Trophoblast cell (in vitro differentiated cells and primary cell): ENCODE measurements around the gene ASPSCR1.

Source experiments
- DNase-seq, 2 donors: peaks; one replicate each; pipeline ENCODE4 v3.0.0-alpha.2; 2016
- H2AFZ ChIP-seq: 2 replicates; pipeline ENCODE4 v1.6.1; 2013; ENCODE audit warnings: low read length, moderate library complexity, mild to moderate bottlenecking; ENCODE audit not compliant: insufficient read depth, poor library complexity
- H2AK5ac ChIP-seq: 2 replicates; pipeline ENCODE4 v1.6.1; 2013; ENCODE audit warnings: mild to moderate bottlenecking, low read length
- H2BK120ac ChIP-seq: 2 replicates; pipeline ENCODE4 v1.6.1; 2013; ENCODE audit warnings: low read length, mild to moderate bottlenecking, moderate library complexity; ENCODE audit not compliant: insufficient read depth, poor library complexity
- H2BK12ac ChIP-seq: 2 replicates; pipeline ENCODE4 v1.6.1; 2013; ENCODE audit warnings: mild to moderate bottlenecking, low read length, moderate library complexity
- H2BK5ac ChIP-seq: 2 replicates; pipeline ENCODE4 v1.6.1; 2013; ENCODE audit warnings: low read length, low read depth, moderate library complexity, mild to moderate bottlenecking; ENCODE audit not compliant: poor library complexity
- H3K14ac ChIP-seq: 2 replicates; pipeline ENCODE4 v1.6.1; 2013; ENCODE audit warnings: mild to moderate bottlenecking, low read length
- H3K18ac ChIP-seq: 2 replicates; pipeline ENCODE4 v1.6.1; 2013; ENCODE audit warnings: mild to moderate bottlenecking, low read length
- H3K23ac ChIP-seq: 2 replicates; pipeline ENCODE4 v1.6.1; 2013; ENCODE audit warnings: low read length
- H3K27ac ChIP-seq: 2 replicates; pipeline ENCODE4 v1.5.1; 2013; ENCODE audit warnings: low read depth, mild to moderate bottlenecking, inconsistent platforms, low read length, moderate library complexity
- H3K27me3 ChIP-seq: 2 replicates; pipeline ENCODE4 v1.6.1; 2013; ENCODE audit warnings: inconsistent platforms, mild to moderate bottlenecking, low read length, moderate library complexity; ENCODE audit not compliant: insufficient read depth
- H3K36me3 ChIP-seq, 2 experiments: 1 replicate in 1 of 2; 2 replicates in 1 of 2; pipeline ENCODE4 v1.6.1; 2013; ENCODE audit warnings: low read length in 2 of 2, mild to moderate bottlenecking in 2 of 2, moderate library complexity in 1 of 2; ENCODE audit not compliant: insufficient read depth in 2 of 2, control insufficient read depth in 1 of 2
- H3K4ac ChIP-seq: 2 replicates; pipeline ENCODE4 v1.6.1; 2013; ENCODE audit warnings: low read depth, mild to moderate bottlenecking, low read length, moderate library complexity
- H3K4me1 ChIP-seq, 2 experiments: 1 replicate in 1 of 2; 2 replicates in 1 of 2; pipeline ENCODE4 v1.6.1; 2013; ENCODE audit warnings: low read length in 2 of 2, mild to moderate bottlenecking in 2 of 2, moderate library complexity in 1 of 2; ENCODE audit not compliant: insufficient read depth in 2 of 2, control insufficient read depth in 1 of 2
- H3K4me2 ChIP-seq: 2 replicates; pipeline ENCODE4 v1.6.1; 2013; ENCODE audit warnings: inconsistent platforms, mild to moderate bottlenecking, low read length, moderate library complexity
- H3K4me3 ChIP-seq: 2 replicates; pipeline ENCODE4 v1.5.1; 2013; ENCODE audit warnings: mild to moderate bottlenecking, low read depth, low read length, inconsistent platforms
- H3K79me1 ChIP-seq: one replicate; pipeline ENCODE4 v1.6.1; 2013; ENCODE audit warnings: low read length
- H3K79me2 ChIP-seq: 2 replicates; pipeline ENCODE4 v1.6.1; 2013; ENCODE audit warnings: low read length, mild to moderate bottlenecking; ENCODE audit not compliant: control insufficient read depth, insufficient read depth, poor library complexity
- H3K9ac ChIP-seq: 2 replicates; pipeline ENCODE4 v1.6.1; 2013; ENCODE audit warnings: mild to moderate bottlenecking, low read length
- H3K9me3 ChIP-seq: 2 replicates; pipeline ENCODE4 v1.6.1; 2013; ENCODE audit warnings: low read depth, mild to moderate bottlenecking, control low read depth, inconsistent platforms, low read length; ENCODE audit not compliant: insufficient read depth
- H4K12ac ChIP-seq: 2 replicates; pipeline ENCODE4 v1.6.1; 2013; ENCODE audit warnings: low read depth, mild to moderate bottlenecking, low read length, moderate library complexity
- H4K8ac ChIP-seq: 2 replicates; pipeline ENCODE4 v1.6.1; 2013; ENCODE audit warnings: low read depth, mild to moderate bottlenecking, low read length, moderate library complexity
- H4K91ac ChIP-seq: one replicate; pipeline ENCODE4 v1.6.1; 2013; ENCODE audit warnings: low read depth, mild to moderate bottlenecking, low read length, moderate library complexity
- WGBS: extraction: QIAGEN DNeasy Blood & Tissue Kit; methylation state at CpG from one replicate; pipeline ENCODE4 v1.1.7; 2013; ENCODE audit warnings: missing lambda C conversion rate; ENCODE audit not compliant: insufficient read length, insufficient coverage; ENCODE audit errors: extremely low coverage; 5-methylcytosine and 5-hydroxymethylcytosine counted together

The ASPSCR1 gene

DNA sequence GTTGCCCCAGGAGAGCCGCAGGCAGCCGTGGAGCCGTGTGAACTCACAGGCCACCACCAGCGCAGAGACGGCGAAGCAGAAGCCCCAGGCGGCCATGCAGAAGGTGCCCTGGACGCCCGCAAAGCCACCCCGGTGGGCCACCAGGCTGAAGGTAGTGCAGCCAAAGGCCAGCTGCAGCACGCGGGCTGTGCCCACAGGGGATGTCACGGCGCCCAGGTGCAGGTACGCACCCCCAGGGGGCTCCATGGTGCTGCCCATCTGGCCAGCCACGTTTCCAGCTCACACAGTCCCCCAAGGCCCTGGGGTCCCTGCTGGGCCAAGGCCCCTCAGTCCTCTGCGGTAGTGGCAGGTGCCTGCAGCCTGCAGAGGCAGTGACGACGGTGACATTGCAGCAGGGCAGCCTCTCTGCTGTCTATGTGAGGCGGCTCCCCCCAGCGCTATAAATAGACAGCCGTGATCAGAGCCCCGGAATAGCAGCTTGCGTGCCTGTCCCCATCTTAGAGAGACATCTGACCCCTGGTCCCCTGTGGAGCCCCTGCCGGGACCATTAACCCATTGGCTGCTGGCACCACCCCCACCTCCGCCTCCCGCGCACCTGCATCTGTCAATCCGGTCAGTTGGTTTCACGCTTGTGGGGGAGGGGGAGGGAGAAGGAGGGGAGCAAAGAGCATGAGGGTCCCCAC lies 35.8 kb upstream of the ASPSCR1 start:
- Histone ChIP-seq H3K4me1 (peaks cover 3 to 4% of the 10 kb centered on the region in 2 experiments), H3K4me2 (no peak overlapping the region)
- no CpG with 5 or more reads among the region's 30 CpGs for WGBS

DNA sequence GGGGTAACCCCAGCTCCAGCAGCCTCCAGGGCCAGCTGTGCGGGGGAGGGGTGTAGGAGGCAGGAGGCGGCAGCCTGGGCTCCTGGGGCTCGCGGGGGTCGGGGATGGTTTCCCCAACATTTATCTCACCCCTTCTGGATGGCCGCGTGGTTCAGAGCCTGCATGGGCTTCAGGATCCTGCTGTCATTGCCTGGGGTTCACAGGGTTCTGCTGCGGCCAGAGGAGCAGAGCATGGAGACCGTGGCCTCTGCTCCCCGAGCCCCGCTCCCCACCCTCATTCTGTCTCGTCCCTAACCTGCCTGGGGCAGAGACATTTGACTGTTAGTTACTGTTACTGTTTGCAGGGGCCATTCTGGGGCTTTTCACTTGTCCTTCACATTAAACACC lies 35.3 kb upstream of the ASPSCR1 start:
- H3K4me2 ChIP-seq: no peak overlapping the region
- no peak overlapping the region for H2AFZ ChIP-seq
- DNase-seq: no peak
- no peak overlapping the region for H3K14ac ChIP-seq
- no peak overlapping the region for H3K4ac ChIP-seq
- no peaks in the 10 kb centered on the region for H3K79me2 ChIP-seq
- no peaks in the 10 kb centered on the region for H3K9me3 ChIP-seq
- no peak overlapping the region for H2BK5ac ChIP-seq
- H2BK120ac ChIP-seq: no peak overlapping the region
- no peak overlapping the region for H3K27ac ChIP-seq
- H4K91ac ChIP-seq: no peak overlapping the region
- no peak overlapping the region for H3K18ac ChIP-seq
- H4K12ac ChIP-seq: no peak overlapping the region
- no CpG with 5 or more reads among the region's 12 CpGs for WGBS
- no peaks in the 10 kb centered on the region for H3K36me3 ChIP-seq
- no peak overlapping the region for H3K4me3 ChIP-seq
- H3K79me1 ChIP-seq: peaks cover 3% of the 10 kb centered on the region
- no peaks in the 10 kb centered on the region for H3K4me1 ChIP-seq
- no peaks in the 10 kb centered on the region for H3K27me3 ChIP-seq
- H3K23ac ChIP-seq: no peak overlapping the region
- H2AK5ac ChIP-seq: no peak overlapping the region
- no peak overlapping the region for H2BK12ac ChIP-seq
- no peak overlapping the region for H3K9ac ChIP-seq
- no peak overlapping the region for H4K8ac ChIP-seq

More for the DNA sequence above, 35.8 kb upstream of the ASPSCR1 start:
- Histone ChIP-seq H3K4ac (no peak overlapping the region), H4K91ac (no peak overlapping the region), H3K79me2 (peaks cover 4% of the 10 kb centered on the region), H3K14ac (no peak overlapping the region), H3K27ac (no peak overlapping the region), H3K18ac (no peak overlapping the region), H3K23ac (no peak overlapping the region), H2BK120ac (no peak overlapping the region), H3K27me3 (no peaks in the 10 kb centered on the region), H3K9me3 (no peaks in the 10 kb centered on the region), H3K4me3 (peak overlapping the region; percentile 40), H3K9ac (no peak overlapping the region), H2BK5ac (no peak overlapping the region), H4K12ac (no peak overlapping the region), H2AFZ (no peak overlapping the region), H4K8ac (no peak overlapping the region), H3K36me3 (no peaks in the 10 kb centered on the region), H2AK5ac (no peak overlapping the region), H2BK12ac (no peak overlapping the region), H3K79me1 (peaks cover 7% of the 10 kb centered on the region)
- no peak for DNase-seq

DNA sequence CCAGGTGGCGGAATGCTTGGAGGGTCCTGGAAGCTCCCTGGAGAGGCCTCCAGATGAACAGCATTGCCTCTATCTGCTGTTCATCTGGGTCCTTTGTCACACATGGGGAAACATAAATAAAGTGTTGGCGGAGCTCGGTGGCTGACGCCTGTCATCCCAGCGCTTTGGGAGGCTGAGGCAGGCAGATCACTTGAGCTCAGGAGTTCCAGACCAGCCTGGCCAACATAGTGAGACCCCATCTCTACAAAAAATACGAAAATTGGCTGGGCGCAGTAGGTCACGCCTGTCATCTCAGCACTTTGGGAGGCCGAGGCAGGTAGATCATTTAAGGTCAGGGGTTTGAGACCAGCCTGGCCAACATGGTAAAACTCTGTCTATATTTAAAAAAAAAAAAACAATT lies 32.6 kb upstream of the ASPSCR1 start:
- Histone ChIP-seq H3K4me1 (no peaks in the 10 kb centered on the region), H3K14ac (no peak overlapping the region), H3K4me3 (no peak overlapping the region), H4K12ac (no peak overlapping the region), H3K23ac (no peak overlapping the region), H3K27me3 (no peaks in the 10 kb centered on the region), H3K4me2 (no peak overlapping the region), H3K79me1 (no peaks in the 10 kb centered on the region), H2AFZ (no peak overlapping the region), H3K27ac (no peak overlapping the region), H3K9ac (no peak overlapping the region), H2BK5ac (no peak overlapping the region), H3K4ac (no peak overlapping the region), H2BK12ac (no peak overlapping the region), H4K8ac (no peak overlapping the region), H2BK120ac (no peak overlapping the region), H3K9me3 (peaks cover 3% of the 10 kb centered on the region), H3K18ac (no peak overlapping the region), H2AK5ac (no peak overlapping the region), H3K36me3 (no peaks in the 10 kb centered on the region), H3K79me2 (no peaks in the 10 kb centered on the region), H4K91ac (no peak overlapping the region)
- no CpG with 5 or more reads among the region's 9 CpGs for WGBS
- no peak for DNase-seq

DNA sequence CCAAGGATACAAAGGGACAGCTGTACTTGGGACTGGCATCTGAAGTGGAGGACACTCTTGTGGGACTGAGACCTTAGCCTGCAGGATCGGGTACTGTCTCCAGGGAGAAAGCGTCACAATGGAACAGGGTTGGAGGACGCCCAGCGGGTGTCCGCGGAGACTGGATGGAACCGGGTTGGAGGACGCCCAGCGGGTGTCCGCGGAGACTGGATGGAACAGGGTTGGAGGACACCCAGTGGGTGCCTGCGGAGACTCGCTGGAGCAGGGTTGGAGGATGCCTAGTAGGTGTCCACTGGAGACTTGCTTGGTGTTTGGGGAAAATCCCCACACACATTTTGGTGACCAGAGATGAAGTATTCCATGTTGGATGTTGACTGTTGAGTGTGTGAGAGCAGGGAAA lies 30.2 kb upstream of the ASPSCR1 start, which contains the start of gene MYADML2:
MYADML2 (minus strand) TSS at position 45 of the 400 bp plus-strand sequence. CDS start 5,492 bp downstream, outside the sequence.
- Histone ChIP-seq H3K27ac (no peak within 1 kb of the TSS), H2BK120ac (no peak within 1 kb of the TSS), H2AK5ac (no peak within 1 kb of the TSS), H3K79me1 (no peaks in the 10 kb centered on the region), H3K18ac (no peak within 1 kb of the TSS), H4K12ac (no peak within 1 kb of the TSS), H3K14ac (no peak within 1 kb of the TSS), H3K36me3 (no peaks in the 10 kb centered on the region), H2BK12ac (no peak within 1 kb of the TSS), H3K27me3 (no peaks in the 10 kb centered on the region), H3K4ac (no peak within 1 kb of the TSS), H3K4me3 (peak within 1 kb of the TSS; percentile 9), H3K9me3 (peaks cover 3% of the 10 kb centered on the region), H4K91ac (no peak within 1 kb of the TSS), H3K79me2 (no peaks in the 10 kb centered on the region), H3K23ac (no peak within 1 kb of the TSS), H2AFZ (no peak within 1 kb of the TSS), H3K9ac (no peak within 1 kb of the TSS), H3K4me1 (no peaks in the 10 kb centered on the region), H3K4me2 (no peak within 1 kb of the TSS), H2BK5ac (no peak within 1 kb of the TSS), H4K8ac (no peak within 1 kb of the TSS)
- no CpG with 5 or more reads among the region's 13 CpGs for WGBS
- no peak for DNase-seq
